HepG2 (cell line): ENCODE data around the gene EZH1. TPM values are rescaled to one million over a fixed set of nuclear protein-coding genes. Genes with fewer than 3 reads are reported as not detected.

Experiments
- CAMTA2 ChIP-seq: sonication (generic); formaldehyde crosslinking; IDR thresholded peaks from 2 replicates; pipeline ENCODE4 v1.4.0; 2020; ENCODE audit warnings: mild to moderate bottlenecking, missing genetic modification reagents, borderline replicate concordance
- CCAR2 ChIP-seq: fragments of 200-400 bp; formaldehyde crosslinking; optimal IDR thresholded peaks from 2 replicates; pipeline ENCODE3; 2018; ENCODE audit warnings: low read depth, mild to moderate bottlenecking, low read length, moderate library complexity
- HHEX ChIP-seq: IDR thresholded peaks from 2 replicates; pipeline ENCODE4 v1.6.1; 2016; ENCODE audit warnings: control low read depth
- KDM6A ChIP-seq: IDR thresholded peaks from 2 replicates; pipeline ENCODE4 v1.6.1; 2016; ENCODE audit warnings: low read depth
- MAF1 ChIP-seq: sonication (generic); formaldehyde crosslinking; IDR thresholded peaks from 2 replicates; pipeline ENCODE4 v1.5.0; 2020; ENCODE audit warnings: missing genetic modification reagents, borderline replicate concordance
- SMAD3 ChIP-seq: sonication (generic); formaldehyde crosslinking; IDR thresholded peaks from 2 replicates; pipeline ENCODE4 v1.4.0; 2020; ENCODE audit warnings: missing genetic modification reagents
- TCF7 ChIP-seq: sonication (generic); IDR thresholded peaks from 2 replicates; pipeline ENCODE4 v1.6.1; 2016; ENCODE audit warnings: antibody characterized with exemption, low read depth
- TMF1 ChIP-seq: sonication (generic); formaldehyde crosslinking; IDR thresholded peaks from 2 replicates; pipeline ENCODE4 v1.8.1; 2022; ENCODE audit warnings: low read depth, missing genetic modification reagents
- TOE1 ChIP-seq: sonication (generic); formaldehyde crosslinking; IDR thresholded peaks from 2 replicates; pipeline ENCODE4 v1.4.0; 2020; ENCODE audit warnings: mild to moderate bottlenecking, missing genetic modification reagents
- ZIK1 ChIP-seq: sonication (generic); formaldehyde crosslinking; IDR thresholded peaks from 2 replicates; pipeline ENCODE4 v1.5.0; 2020; ENCODE audit warnings: mild to moderate bottlenecking, low read depth, missing genetic modification reagents, borderline replicate concordance
- ZNF234 ChIP-seq: sonication (generic); formaldehyde crosslinking; conservative IDR thresholded peaks from 2 replicates; pipeline ENCODE4 v1.5.1; 2020; ENCODE audit warnings: mild to moderate bottlenecking, missing genetic modification reagents
- ZNF337 ChIP-seq: sonication (generic); formaldehyde crosslinking; IDR thresholded peaks from 2 replicates; pipeline ENCODE4 v1.5.1; 2020; ENCODE audit warnings: missing genetic modification reagents, low read depth, mild to moderate bottlenecking, borderline replicate concordance
- ZNF430 ChIP-seq: sonication (generic); formaldehyde crosslinking; IDR thresholded peaks from 2 replicates; pipeline ENCODE4 v1.9.0; 2021; ENCODE audit warnings: mild to moderate bottlenecking, missing genetic modification reagents
- ZNF530 ChIP-seq: sonication (generic); formaldehyde crosslinking; IDR thresholded peaks from 2 replicates; pipeline ENCODE4 v1.5.0; 2020; ENCODE audit warnings: low read depth, mild to moderate bottlenecking, missing genetic modification reagents
- ZNF790 ChIP-seq: sonication (generic); formaldehyde crosslinking; IDR thresholded peaks from 2 replicates; pipeline ENCODE4 v1.8.0; 2022; ENCODE audit warnings: missing genetic modification reagents, mild to moderate bottlenecking, borderline replicate concordance
- ZSCAN29 ChIP-seq: sonication (generic); formaldehyde crosslinking; conservative IDR thresholded peaks from 2 replicates; pipeline ENCODE4 v1.4.0; 2020; ENCODE audit warnings: mild to moderate bottlenecking, missing genetic modification reagents
- polyA plus RNA-seq, 8 experiments: library from polyadenylated mRNA; depleted of rRNA in 3 of 8; stranded (reverse) in 7 of 8; unstranded in 1 of 8; fragments of >200 nt; fragmentation: Illumina TruSeq in 4 of 8; extraction: Trizol in 4 of 8; gene quantifications; 2 replicates each; pipeline versions ENCODE4 v1.2.1 to v1.2.3, GENCODE V29; 2011 to 2016; ENCODE audit warnings: low read depth in 4 of 8, missing spikeins in 1 of 8, mixed read lengths in 1 of 8; ENCODE audit not compliant: insufficient read depth in 1 of 8
- total RNA-seq, 5 experiments: library from RNA; depleted of rRNA; stranded (reverse); fragments of >200 nt; fragmentation: Illumina TruSeq; extraction: Trizol; gene quantifications; 2 replicates each; pipeline ENCODE4 v1.2.3, GENCODE V29; 2016; ENCODE audit warnings: low read depth in 1 of 5
- TF ChIP-seq, protein P1 (sequence below): sonication (generic); formaldehyde crosslinking; IDR thresholded peaks from 2 replicates; pipeline ENCODE4 v1.4.0; 2020; ENCODE audit warnings: mild to moderate bottlenecking, missing genetic modification reagents
- TF ChIP-seq, protein P2 (sequence below): sonication (generic); formaldehyde crosslinking; IDR thresholded peaks from 2 replicates; pipeline ENCODE4 v1.5.0; 2020; ENCODE audit warnings: mild to moderate bottlenecking, missing genetic modification reagents
- TF ChIP-seq, protein P3 (sequence below): sonication (generic); formaldehyde crosslinking; IDR thresholded peaks from 2 replicates; pipeline ENCODE4 v1.5.0; 2020; ENCODE audit warnings: missing genetic modification reagents
- TF ChIP-seq, protein P4 (sequence below): sonication (generic); formaldehyde crosslinking; IDR thresholded peaks from 2 replicates; pipeline ENCODE4 v1.4.0; 2020; ENCODE audit warnings: low read depth, mild to moderate bottlenecking, missing genetic modification reagents
- TF ChIP-seq, protein P5 (sequence below): IDR thresholded peaks from 2 replicates; pipeline ENCODE4 v1.6.1; 2016; ENCODE audit warnings: mild to moderate bottlenecking, missing biosample characterization, missing genetic modification reagents
- TF ChIP-seq, protein P6 (sequence below): IDR thresholded peaks from 2 replicates; pipeline ENCODE4 v1.6.1; 2016; ENCODE audit warnings: missing compliant biosample characterization, missing genetic modification reagents, borderline replicate concordance

Gene EZH1
- total and polyA plus RNA-seq, 2 of the 13 experiments (the other 11 are each of a cell fraction or from before 2014, with no cell fraction given), result 11.6 to 24.0 TPM

DNA sequence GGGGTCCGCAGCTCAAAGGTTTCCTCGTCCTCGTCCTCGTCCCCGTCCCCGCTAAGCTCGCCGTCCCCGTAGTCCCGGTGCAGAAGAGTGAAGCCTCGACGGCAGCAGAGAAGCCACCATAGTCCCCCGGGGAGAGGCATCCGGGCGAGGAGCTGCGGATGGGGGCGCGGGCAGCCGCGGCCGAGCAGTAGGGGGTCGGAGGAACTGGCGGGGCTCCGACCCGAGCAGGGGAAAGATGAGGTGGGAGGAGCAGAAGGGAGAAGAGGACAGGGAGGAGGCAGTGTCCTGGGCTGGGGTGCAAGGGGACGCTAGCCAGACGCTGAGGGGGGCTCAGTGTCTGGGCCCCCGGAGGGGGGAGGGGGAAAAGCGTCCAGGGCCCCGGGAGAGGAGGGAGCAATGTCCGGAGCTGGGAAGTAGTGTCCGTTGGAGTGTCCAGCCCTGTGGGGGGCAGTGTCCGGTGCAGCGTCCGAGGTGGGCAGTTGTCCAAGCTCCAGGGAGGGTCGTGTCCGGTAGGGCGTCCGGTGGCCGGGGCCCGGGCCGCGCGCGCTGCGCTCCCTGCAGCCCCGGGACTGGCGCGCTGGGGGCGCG lies 68.3 kb downstream of the EZH1 start, which contains the start of gene PLEKHH3 (continued):
- TF ChIP-seq CAMTA2 (0 out of 2 replicates have a peak, but pooled peaks have one; percentile 30), ZIK1 (0 out of 2 replicates have a peak, but pooled peaks have one; percentile 40), TOE1 (no peak), ZNF234 (CRISPR knock-in tag) (peak; percentile 29; the same call in 1 of the 2 replicates), HHEX (CRISPR knock-in tag) (no peak), ZNF430 (CRISPR knock-in tag) (no peak), CCAR2 (no peak), TMF1 (CRISPR knock-in tag) (peak; percentile 9; the same call in 1 of the 2 replicates), TCF7 (no peak), SMAD3 (CRISPR knock-in tag) (no peak), ZSCAN29 (CRISPR knock-in tag) (no peak), ZNF337 (no peak), ZNF790 (CRISPR knock-in tag) (no peak; the same call in 1 of the 2 replicates), MAF1 (CRISPR knock-in tag) (no peak), ZNF530 (CRISPR knock-in tag) (no peak), KDM6A (no peak)
- TF ChIP-seq, protein P1, sequence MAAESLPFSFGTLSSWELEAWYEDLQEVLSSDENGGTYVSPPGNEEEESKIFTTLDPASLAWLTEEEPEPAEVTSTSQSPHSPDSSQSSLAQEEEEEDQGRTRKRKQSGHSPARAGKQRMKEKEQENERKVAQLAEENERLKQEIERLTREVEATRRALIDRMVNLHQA (CRISPR knock-in tag), result no peak
- TF ChIP-seq, protein P2, sequence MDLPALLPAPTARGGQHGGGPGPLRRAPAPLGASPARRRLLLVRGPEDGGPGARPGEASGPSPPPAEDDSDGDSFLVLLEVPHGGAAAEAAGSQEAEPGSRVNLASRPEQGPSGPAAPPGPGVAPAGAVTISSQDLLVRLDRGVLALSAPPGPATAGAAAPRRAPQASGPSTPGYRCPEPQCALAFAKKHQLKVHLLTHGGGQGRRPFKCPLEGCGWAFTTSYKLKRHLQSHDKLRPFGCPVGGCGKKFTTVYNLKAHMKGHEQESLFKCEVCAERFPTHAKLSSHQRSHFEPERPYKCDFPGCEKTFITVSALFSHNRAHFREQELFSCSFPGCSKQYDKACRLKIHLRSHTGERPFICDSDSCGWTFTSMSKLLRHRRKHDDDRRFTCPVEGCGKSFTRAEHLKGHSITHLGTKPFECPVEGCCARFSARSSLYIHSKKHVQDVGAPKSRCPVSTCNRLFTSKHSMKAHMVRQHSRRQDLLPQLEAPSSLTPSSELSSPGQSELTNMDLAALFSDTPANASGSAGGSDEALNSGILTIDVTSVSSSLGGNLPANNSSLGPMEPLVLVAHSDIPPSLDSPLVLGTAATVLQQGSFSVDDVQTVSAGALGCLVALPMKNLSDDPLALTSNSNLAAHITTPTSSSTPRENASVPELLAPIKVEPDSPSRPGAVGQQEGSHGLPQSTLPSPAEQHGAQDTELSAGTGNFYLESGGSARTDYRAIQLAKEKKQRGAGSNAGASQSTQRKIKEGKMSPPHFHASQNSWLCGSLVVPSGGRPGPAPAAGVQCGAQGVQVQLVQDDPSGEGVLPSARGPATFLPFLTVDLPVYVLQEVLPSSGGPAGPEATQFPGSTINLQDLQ, result no peak
- TF ChIP-seq, protein P3, sequence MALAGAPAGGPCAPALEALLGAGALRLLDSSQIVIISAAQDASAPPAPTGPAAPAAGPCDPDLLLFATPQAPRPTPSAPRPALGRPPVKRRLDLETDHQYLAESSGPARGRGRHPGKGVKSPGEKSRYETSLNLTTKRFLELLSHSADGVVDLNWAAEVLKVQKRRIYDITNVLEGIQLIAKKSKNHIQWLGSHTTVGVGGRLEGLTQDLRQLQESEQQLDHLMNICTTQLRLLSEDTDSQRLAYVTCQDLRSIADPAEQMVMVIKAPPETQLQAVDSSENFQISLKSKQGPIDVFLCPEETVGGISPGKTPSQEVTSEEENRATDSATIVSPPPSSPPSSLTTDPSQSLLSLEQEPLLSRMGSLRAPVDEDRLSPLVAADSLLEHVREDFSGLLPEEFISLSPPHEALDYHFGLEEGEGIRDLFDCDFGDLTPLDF, result no peak
- TF ChIP-seq, protein P4, sequence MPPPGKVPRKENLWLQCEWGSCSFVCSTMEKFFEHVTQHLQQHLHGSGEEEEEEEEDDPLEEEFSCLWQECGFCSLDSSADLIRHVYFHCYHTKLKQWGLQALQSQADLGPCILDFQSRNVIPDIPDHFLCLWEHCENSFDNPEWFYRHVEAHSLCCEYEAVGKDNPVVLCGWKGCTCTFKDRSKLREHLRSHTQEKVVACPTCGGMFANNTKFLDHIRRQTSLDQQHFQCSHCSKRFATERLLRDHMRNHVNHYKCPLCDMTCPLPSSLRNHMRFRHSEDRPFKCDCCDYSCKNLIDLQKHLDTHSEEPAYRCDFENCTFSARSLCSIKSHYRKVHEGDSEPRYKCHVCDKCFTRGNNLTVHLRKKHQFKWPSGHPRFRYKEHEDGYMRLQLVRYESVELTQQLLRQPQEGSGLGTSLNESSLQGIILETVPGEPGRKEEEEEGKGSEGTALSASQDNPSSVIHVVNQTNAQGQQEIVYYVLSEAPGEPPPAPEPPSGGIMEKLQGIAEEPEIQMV (CRISPR knock-in tag), result no peak
- TF ChIP-seq, protein P5, sequence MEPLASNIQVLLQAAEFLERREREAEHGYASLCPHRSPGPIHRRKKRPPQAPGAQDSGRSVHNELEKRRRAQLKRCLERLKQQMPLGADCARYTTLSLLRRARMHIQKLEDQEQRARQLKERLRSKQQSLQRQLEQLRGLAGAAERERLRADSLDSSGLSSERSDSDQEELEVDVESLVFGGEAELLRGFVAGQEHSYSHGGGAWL (CRISPR knock-in tag), result peak; percentile 31; the same call in 1 of the 2 replicates
- TF ChIP-seq, protein P6, sequence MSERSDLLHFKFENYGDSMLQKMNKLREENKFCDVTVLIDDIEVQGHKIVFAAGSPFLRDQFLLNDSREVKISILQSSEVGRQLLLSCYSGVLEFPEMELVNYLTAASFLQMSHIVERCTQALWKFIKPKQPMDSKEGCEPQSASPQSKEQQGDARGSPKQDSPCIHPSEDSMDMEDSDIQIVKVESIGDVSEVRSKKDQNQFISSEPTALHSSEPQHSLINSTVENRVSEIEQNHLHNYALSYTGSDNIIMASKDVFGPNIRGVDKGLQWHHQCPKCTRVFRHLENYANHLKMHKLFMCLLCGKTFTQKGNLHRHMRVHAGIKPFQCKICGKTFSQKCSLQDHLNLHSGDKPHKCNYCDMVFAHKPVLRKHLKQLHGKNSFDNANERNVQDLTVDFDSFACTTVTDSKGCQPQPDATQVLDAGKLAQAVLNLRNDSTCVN (CRISPR knock-in tag), result no peak
